CD1c-positive myeloid dendritic cell (primary cell): Measurements from ENCODE around the gene SHISA9.
"Not testable (repeated sequence)": the region's sequence is repeated elsewhere in the genome, so short reads cannot be mapped to it uniquely, and the experiment has no call there.

Experiments used
- DNase-seq: peaks from one replicate; pipeline ENCODE4 v3.0.0-alpha.2; 2016; ENCODE audit errors: extremely low spot score

SHISA9 gene

DNA sequence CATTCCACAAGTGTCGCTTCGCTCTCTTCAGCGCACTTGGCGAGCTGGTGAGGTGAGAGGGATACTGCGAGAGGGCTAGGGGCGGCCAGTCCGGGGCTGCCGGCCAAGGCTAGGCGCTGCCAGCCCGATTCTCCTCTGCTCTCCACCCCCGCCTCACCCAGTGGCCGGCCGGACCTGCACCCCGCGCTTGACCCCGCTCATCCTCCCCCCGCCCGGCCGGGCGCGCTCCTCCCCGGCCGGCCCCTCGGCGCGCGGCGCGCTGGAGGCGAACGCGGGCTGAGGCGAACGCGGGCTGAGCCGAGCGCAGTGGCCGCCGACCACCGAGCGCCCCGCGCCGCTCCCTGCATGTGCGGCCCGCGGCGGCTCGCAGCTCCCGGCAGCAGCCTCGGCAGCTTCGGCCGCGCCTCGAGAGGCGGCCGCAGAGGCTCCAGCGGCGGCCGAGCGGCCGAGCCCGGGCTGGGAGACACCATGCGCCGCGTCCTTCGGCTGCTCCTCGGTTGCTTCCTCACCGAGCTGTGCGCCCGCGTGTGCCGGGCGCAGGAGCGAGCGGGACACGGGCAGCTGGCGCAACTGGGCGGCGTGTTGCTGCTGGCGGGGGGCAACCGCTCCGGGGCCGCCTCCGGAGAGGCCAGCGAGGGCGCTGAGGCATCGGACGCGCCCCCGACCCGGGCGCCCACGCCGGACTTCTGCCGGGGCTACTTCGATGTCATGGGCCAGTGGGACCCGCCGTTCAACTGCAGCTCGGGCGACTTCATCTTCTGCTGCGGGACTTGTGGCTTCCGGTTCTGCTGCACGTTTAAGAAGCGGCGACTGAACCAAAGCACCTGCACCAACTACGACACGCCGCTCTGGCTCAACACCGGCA, at the start of gene SHISA9:
Gene SHISA9, plus strand, starts transcription at position 2 of the 865 bp plus-strand sequence.
- no peak for DNase-seq

DNA sequence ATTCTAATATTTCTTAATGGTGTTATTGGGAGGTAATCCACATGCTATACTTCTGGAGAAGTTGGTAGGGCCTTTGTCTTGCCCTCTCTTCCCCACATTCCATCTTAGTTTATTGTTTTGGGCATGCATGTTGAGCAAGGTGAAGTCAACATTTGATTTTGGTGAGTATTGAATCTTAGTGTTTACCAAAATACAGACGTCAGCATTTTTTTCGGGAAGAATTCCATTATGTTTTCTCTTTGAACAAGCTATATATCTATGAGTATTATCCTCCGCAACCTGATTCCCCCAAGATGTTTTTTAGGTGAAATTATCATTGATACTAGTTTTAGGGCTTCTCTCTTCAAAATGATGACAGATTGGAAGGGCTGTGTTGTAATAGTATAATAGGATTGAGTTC, 47.4 kb upstream of the SHISA9 start:
- no peak for DNase-seq

DNA sequence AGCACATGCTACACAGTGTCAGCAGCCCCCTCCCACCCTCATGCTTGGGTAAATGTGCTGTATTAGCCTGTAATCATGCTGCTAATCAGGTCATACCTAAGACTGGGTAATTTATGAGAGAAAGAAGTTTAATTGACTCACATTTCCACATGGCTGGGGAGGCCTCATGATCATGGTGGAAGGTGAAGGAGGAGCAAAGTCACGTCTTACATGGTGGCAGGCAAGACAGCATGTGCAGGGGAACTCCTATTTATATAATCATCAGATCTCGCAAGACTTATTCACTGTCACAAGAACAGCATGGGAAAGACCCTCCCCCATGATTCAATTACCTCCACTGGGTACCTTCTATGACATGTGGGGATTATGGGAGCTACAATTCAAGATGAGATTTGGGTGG, 44.0 kb upstream of the SHISA9 start:
- DNase-seq = not testable (repeated sequence)

DNA sequence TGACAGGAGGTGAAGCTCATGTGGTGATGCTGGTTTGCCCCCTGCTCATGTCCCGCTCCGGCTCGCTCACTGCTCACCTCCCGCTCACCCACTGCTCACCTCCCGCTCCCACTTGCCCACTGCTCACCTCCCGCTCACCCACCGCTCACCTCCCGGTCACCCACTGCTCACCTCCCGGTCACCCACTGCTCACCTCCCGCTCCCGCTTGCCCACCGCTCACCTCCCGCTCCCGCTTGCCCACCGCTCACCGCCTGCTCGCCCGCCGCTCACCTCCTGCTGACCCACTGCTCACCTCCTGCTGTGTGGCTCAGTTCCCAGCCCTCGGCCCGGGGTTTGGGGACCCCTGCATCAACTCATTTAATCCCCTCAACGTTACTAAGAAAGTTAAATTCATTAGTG, 39.1 kb upstream of the SHISA9 start:
- DNase-seq = no peak

DNA sequence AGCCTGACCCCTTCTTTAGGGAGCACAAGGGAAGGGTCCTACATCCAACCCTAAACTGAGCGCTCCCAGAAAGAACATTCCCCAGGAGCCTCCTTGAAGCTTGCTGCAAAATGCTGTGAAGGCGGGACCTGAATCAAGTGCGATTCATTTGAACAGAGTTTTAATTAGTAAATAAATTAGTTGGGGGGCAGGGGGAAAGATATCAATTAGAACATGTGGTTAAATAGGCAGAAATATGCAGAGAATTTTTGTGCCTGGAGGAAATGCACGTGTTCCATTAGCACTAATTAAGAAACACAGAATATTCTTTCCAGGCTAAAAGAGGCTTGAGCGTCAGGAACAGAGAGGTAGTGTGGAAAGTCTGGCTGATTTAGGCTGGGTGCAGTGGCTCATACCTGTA, 38.5 kb upstream of the SHISA9 start:
- DNase-seq = no peak

DNA sequence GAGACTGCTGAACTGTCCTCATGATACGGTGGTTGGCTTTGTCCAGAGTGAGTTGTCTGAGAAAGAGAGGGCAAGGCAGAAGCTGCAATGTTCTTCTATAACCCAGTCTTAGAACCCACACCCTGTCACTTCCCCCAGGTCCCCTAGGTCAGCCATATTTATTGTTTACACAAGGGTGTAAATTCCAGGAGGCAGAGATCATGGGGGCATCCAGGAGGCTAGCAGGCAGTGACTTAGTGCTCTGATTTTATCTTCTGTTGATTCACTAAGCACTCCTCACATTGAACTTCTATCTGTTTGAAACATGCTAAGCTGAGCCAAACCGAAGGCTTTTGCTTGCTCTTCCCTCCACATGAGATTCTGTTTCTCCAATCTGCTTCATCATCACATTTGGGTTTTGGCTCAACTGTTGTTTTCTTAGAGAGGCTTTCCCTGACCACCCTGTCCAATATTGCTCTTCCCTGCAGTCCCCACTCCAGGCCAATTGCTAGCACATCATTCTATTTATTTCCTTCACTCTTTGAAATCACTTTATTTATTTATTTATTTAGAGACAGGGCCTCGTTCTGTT, 34.3 kb upstream of the SHISA9 start:
- no peak for DNase-seq

DNA sequence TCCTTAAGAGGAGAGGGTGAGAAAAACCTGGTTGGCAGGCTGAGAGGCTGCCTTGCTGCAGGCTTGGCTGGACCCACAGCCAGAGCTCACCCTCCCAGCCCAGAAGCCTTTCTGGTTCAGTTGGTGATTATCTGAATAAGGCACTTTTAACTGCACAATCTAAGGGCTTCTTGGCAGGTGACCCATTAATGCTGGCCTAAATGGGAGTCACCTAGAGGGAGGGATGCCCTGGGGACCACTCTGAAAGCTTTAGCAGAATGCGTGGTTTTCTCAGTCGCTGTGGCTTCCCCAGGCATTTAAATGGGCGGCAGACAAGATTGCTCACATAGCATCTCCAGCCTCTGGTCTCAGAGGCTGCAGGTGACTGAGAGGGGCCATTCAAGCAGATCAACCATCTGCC, 33.2 kb upstream of the SHISA9 start:
- DNase-seq = no peak

DNA sequence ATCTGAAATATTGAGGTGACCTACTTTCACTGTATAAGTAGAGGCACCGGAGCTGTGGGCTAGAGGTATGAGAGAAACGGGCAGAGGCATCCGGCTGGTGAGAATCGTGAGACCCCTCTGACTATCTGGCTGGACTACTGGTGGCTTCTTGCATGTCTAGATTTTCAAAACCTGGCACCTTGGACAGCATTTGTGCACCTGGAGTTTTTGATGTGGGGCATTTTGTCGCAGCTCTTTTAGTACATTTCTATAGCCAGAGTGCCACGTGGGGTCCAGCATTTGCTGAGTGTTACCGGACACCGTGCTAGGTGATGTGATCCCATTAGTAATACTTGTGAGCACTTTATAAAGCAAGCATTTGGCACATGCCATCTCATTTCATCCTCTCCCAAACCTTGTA, 32.6 kb upstream of the SHISA9 start:
- no peak for DNase-seq

DNA sequence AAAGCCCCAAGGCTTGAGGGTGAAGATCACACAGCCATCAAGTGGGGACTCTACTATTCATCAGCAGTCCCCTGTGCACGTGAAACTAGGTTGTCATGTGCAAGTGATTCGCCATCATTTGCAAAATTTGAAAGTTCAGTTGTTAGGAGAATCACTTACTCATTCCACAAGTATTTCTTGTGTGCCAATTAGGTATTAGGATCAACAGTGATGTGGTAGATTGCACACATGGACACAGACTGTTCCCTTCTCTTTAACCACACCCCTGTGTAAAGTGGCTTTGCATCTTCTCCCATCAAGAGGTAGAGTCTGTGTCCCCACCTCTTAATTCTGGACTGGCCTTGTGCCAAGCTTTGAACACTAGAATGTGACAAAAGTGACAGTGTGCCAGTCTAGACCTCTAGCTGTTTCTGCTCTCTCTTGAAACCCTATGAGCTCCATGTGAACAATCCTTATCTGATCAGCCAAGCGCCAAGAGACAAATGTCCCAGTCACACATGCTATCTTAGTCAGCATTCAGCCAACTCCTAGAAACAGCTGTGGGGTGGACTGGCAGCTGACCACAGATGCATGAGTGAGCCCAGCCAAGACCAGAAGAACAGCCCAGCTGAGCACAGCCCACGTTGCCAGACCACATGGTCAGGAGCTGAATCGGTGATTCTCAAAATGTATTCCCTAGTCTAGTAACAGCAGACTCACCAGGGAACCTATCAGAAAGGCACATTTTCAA, 31.5 kb upstream of the SHISA9 start:
- DNase-seq = no peak

DNA sequence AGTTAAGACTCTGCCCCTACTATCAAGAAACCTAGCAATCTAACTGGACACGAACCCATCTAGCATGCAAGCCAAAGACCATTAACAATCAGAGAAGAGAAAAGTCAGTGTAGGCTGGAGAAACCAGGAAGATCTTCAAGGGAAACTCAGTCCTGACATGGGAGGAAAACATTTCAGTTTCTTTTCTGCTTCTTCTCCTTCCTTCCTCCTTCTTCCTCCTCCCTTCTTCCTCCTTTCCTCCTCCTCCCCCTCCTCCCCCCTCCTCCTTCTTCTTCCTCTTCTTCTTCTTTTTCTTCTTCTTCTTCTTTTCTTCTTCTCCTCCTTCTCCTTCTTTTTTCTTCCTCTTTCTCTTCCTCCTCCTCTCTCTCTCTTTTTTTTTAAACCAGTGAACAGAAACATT, 29.6 kb upstream of the SHISA9 start:
- DNase-seq = no peak

DNA sequence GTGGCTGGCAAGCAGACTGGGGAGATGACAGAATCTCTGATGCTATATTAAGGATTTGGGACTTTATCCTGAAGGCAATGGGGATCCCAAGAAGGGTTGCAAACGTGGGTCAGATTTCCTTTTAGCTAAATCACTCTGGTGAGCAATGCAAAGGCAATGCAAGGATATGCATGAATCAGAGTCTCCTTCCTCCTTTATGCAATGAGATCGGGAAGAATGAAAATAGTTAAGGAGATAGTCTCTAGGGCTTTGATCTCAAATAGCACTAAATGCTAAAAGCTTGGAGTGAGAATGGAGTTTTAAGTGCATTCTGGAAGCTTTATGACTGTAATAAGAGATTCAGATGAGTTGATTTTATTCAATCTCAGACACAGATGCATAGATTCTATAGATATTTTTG, 27.2 kb upstream of the SHISA9 start:
- DNase-seq = no peak

DNA sequence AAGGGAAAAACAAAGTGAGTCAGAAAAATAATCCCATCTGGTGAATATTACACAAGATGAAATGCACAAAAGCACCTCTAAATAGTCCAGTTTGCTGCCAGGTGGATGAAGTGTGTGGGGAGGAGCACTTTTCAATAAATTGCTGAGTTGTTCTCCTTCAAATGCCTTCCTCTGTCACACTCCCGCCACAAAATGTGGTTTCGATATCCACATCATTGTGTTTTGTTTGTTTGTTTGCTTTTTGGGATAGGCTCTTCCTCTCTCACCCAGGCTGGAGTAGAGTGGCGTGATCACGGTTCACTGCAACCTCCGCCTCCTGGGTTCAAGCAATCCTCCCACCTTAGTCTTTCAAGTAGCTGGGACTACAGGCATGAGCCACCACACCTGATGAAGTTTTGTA, 24.6 kb upstream of the SHISA9 start:
- DNase-seq = no peak

DNA sequence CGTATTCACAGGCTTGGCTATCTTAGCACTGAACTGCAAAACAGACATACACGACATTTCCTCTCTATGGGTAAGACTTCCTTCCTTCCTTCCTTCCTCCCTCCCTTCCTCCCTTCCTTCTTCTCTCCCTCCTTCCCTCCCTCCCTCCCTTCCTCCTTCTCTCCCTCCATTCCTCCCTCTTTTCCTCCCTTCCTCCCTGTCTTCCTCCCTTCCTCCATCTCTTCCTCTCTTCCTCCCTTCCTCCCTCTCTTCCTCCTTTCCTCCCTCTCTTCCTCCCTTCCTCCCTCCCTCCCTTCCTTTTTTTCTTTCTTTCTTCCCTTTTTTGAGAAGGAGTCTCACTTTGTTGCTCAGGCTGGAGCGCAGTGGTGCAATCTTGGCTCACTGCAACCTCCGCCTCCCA, 22.4 kb upstream of the SHISA9 start:
- DNase-seq = no peak

DNA sequence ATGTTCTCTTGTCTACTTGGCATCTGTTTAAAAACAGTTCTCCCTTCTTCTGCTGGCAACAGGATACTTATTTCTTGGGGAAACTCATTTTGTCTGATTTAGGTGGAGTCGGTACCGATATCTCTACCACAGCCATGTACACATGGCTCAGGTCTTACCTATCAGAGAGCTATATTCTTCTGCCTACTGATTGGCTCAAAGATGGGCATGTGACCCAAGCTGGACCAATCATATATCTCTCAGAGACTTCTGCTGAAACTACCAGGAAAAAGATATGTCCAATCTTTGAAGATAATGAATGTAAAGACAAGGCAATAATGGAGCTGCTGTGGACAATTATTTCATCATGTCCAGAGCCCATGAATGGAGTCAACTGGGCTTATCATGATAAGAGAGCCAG, 21.6 kb upstream of the SHISA9 start:
- DNase-seq = no peak

DNA sequence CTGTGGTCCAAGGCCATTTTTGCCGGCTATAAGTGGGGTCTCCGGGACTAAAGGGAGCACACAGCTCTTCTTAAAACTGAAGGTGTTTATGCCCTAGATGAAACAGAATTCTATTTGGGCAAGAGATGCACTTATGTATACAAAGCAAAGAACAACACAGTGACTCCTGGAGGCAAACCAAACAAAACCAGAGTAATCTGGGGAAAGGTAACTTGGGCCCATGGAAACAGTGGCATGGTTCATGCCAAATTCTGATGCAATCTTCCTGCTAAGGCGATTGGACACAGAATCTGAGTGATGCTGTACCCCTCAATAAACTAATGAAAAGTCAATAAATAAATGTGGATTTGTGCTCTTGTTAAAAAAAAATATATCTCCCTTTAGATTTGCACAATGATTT, 20.2 kb upstream of the SHISA9 start:
- no peak for DNase-seq

DNA sequence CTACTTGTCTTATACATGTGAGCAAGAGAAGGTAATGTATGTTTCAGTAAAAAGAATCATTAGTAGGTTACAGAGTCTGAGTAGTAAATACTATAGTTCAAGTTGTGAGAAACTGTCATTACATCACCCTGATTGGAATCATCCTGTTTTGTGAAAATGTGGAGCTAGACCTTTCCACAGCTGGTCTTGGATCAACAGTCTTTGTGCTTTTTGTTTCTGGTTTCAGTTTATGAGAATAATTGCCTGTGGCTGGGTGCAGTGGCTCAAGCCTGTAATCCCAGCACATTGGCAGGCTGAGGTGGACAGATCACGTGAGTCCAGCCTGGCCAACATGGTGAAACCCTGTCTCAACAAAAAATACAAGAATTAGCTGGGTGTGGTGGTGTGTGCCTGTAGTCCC, 19.7 kb upstream of the SHISA9 start:
- DNase-seq = no peak

DNA sequence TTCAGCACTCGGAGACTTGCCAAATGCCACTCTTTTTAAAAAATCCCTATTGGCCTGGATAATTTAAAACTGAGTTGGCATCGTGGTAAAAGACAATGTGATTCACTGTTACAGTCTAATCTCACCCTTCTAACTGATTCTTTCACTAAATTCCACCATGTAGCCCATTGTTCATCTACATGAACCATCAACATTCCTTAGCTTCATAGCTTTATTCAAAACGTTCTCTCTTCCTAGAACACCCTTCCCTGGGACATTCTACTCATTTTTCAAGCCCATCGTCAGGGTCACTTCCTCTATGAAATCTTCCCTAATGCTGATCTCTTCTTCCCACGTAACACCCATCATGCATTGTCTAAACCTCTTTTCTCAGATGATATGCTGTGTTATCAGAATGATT, 15.7 kb upstream of the SHISA9 start:
- DNase-seq = no peak

DNA sequence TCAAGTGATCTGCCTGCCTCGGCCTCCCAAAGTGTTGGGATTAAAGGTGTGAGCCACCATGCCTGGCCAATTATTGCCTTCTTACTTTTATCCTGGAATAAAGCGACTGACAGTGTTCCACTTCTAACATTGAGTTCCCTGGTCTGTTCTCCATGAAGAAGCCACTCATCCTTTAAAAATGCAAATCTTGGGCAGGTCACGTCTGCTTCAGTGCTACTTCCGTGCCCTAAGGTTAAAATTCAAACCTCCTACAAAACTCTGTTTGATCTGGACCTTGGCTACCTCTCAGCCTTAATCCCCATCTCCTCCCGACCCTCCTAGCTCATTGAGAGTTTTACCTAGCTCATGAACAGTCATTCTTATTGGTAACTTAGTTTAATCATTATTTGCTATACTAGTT, 9.6 kb upstream of the SHISA9 start:
- no peak for DNase-seq

DNA sequence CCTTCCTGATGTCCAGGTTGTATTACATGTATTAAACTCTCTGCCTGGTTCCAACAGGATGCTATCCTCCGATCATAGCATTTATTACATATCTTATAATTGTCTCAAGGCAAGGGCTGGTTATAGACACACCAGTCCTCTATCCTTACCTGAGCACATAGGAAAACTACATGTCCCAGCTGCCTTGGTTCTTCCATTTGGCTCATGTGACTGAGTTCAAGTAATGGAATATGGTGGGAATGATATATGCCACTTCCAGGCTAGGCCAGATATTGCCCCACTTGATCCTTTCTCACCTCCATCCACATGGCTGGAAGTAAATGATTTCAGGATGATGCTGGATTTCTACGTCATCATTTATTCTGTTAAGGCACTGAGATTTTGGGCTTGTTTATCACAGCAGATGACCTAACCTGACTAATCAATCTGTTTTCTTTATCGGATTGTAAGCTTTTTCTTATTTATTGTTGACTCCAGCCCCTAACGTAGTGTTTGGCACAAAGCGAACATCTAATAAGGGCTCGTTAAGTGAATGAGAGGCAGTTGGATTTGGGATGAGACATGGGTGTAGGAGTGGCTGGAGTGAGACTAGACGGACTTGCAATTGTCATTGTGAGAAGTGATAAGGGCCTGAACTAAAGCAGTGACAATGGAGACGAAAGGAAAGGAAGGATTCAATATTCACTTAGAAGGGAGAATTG, 8.2 kb upstream of the SHISA9 start:
- no peak for DNase-seq

DNA sequence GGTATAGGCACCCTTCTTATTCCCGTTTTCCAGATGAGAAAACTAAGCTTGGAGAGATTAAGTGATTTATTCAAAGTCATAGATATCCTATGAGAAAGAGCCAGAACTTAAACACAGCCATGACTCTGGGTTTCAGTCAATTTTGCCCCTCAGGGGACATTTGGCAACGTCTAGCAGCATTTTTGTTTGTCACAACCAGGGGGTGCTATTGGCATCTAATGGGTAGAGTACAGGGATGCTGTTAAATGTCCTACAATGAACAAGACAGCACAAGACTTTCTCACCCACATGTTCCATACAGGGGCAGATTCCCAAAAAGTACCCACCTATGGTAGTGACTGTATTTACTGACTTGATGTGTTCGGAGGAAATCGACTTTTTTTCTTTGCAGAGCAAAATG, 4.8 kb upstream of the SHISA9 start:
- no peak for DNase-seq

DNA sequence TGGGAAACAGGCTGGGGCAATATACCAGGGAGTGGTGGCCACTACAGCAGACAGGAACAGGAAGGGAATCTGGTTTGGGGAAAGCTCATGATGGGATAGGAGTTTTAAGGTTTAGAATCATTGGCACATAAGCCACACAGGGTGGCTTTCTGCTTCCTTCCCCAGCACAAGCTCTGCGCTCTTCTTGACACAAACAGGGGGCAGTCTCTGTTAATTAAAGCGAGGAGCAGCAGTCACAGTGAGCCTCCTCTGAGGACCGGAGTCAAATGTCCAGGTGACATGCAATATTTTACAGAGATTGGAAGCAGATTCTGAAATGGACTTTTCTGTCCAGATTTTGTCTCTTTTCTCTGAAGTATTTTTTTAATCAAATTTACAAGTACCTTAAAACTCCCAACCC, 2.8 kb upstream of the SHISA9 start:
- DNase-seq = no peak

DNA sequence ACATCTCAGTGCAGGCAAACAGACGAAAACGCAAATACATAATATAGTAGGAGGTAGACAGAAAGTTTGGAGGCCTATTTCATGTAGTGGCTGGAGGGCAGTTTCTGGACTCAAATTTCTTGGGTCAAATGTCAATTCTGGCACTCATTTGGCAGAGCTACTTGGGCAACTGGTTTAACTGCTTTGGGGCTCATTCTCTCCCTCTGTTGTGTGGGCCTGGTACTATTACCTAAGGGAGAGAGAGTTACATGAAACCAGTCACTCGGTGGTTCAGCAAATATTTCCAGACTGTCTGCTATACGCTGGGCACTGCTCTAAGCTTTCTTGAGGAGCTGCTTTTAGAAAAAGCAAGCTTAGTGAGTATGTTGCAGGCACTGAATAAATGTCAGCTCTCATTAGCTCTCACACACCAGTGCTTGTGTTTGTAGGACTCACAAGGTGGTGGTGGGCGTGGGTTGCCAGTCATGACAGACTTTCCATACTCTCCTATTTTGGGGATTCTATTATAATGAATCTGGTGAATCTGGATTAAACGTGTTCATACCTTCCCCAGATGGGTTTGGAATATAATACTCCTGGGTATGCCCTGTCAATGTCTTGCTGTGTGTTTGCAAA, 1.8 kb upstream of the SHISA9 start:
- no peak for DNase-seq
